Nephron (organoid): ENCODE results near the gene NRCAM.

Experiments
- H3K27ac Mint-ChIP-seq, 3 experiments: 2 replicates each; pipeline ENCODE4 v1.8.0; 2020; ENCODE audit warnings: mixed read lengths in 3 of 3, mild to moderate bottlenecking in 2 of 3, moderate library complexity in 1 of 3
- H3K27me3 Mint-ChIP-seq: 2 replicates; pipeline ENCODE4 v1.8.0; 2021; ENCODE audit warnings: low read depth, mild to moderate bottlenecking, moderate library complexity, mixed read lengths
- H3K36me3 Mint-ChIP-seq: 2 replicates; pipeline ENCODE4 v1.8.0; 2020; ENCODE audit warnings: low read depth, mixed read lengths
- H3K4me1 Mint-ChIP-seq: 2 replicates; pipeline ENCODE4 v1.8.0; 2020; ENCODE audit warnings: mixed read lengths
- H3K4me3 Mint-ChIP-seq, 3 experiments: 2 replicates each; pipeline ENCODE4 v1.8.0; 2020; ENCODE audit warnings: mild to moderate bottlenecking in 3 of 3, mixed read lengths in 3 of 3, moderate library complexity in 2 of 3
- H3K9me3 Mint-ChIP-seq: 2 replicates; pipeline ENCODE4 v1.8.0; 2020; ENCODE audit warnings: mixed read lengths
- CTCF ChIP-seq, 3 experiments: fragments of 200-600 bp; sonication (generic); IDR thresholded peaks; one replicate each; pipeline ENCODE4 v1.5.0; 2021; ENCODE audit warnings: antibody characterized with exemption in 3 of 3; ENCODE audit not compliant: unreplicated experiment in 3 of 3

The NRCAM gene

GRCh38 chr7:108245523-108246226 lies 210.6 kb downstream of the NRCAM start:
- no peak overlapping the region for H3K4me3 Mint-ChIP-seq
- peaks cover 6% of the 10 kb centered on the region for H3K4me1 Mint-ChIP-seq

GRCh38 chr7:108244110-108244509 lies 212.1 kb downstream of the NRCAM start:
- no peak for TF ChIP-seq CTCF (IDR thresholded peaks at IDR 0.05; ENCODE audit: unreplicated experiment in 3 of 3)
- Mint-ChIP-seq H3K4me1 (peaks cover 6% of the 10 kb centered on the region), H3K4me3 (no peak overlapping the region), H3K9me3 (no peaks in the 10 kb centered on the region), H3K27ac (no peak overlapping the region), H3K36me3 (no peaks in the 10 kb centered on the region), H3K27me3 (peaks cover 4% of the 10 kb centered on the region)

More at GRCh38 chr7:108245523-108246226, 210.6 kb downstream of the NRCAM start:
- Mint-ChIP-seq H3K27ac (peak overlapping the region; percentile 35 to 67 (median 66)), H3K27me3 (no peaks in the 10 kb centered on the region), H3K9me3 (no peaks in the 10 kb centered on the region), H3K36me3 (no peaks in the 10 kb centered on the region)
- TF ChIP-seq CTCF (IDR thresholded peaks at IDR 0.05; ENCODE audit: unreplicated experiment in 3 of 3), result no peak

GRCh38 chr7:108239501-108240225 lies 216.6 kb downstream of the NRCAM start:
- peaks cover 4% of the 10 kb centered on the region for H3K27me3 Mint-ChIP-seq
- no peaks in the 10 kb centered on the region for H3K4me1 Mint-ChIP-seq
- H3K36me3 Mint-ChIP-seq, result no peaks in the 10 kb centered on the region
- H3K27ac Mint-ChIP-seq, result no peak overlapping the region
- no peak overlapping the region for H3K4me3 Mint-ChIP-seq
- TF ChIP-seq CTCF (IDR thresholded peaks at IDR 0.05; ENCODE audit: unreplicated experiment in 3 of 3), result no peak
- H3K9me3 Mint-ChIP-seq, result no peaks in the 10 kb centered on the region

GRCh38 chr7:108236681-108237415 lies 219.4 kb downstream of the NRCAM start:
- Mint-ChIP-seq H3K4me1 (no peaks in the 10 kb centered on the region), H3K4me3 (no peak overlapping the region), H3K36me3 (no peaks in the 10 kb centered on the region), H3K9me3 (no peaks in the 10 kb centered on the region), H3K27me3 (peaks cover 4% of the 10 kb centered on the region), H3K27ac (no peak overlapping the region)
- TF ChIP-seq CTCF (IDR thresholded peaks at IDR 0.05; ENCODE audit: unreplicated experiment in 3 of 3), result no peak

GRCh38 chr7:108235451-108236061 lies 220.7 kb downstream of the NRCAM start:
- Mint-ChIP-seq H3K4me1 (no peaks in the 10 kb centered on the region), H3K36me3 (no peaks in the 10 kb centered on the region), H3K27ac (no peak overlapping the region), H3K4me3 (no peak overlapping the region), H3K9me3 (no peaks in the 10 kb centered on the region), H3K27me3 (peaks cover 4% of the 10 kb centered on the region)
- TF ChIP-seq CTCF (IDR thresholded peaks at IDR 0.05; ENCODE audit: unreplicated experiment in 3 of 3), result no peak
